HEK293T (cell line): ENCODE results near the gene IQCN.

Source experiments
- ARNT ChIP-seq: fragments of 450-650 bp; IDR thresholded peaks from 2 replicates; pipeline ENCODE4 v1.6.1; 2017; ENCODE audit warnings: mild to moderate bottlenecking
- BHLHE40 ChIP-seq: fragments of 450-650 bp; IDR thresholded peaks from 2 replicates; pipeline ENCODE4 v1.6.1; 2016; ENCODE audit warnings: mild to moderate bottlenecking, moderate library complexity, borderline replicate concordance
- CTBP1 ChIP-seq: fragments of 450-650 bp; IDR thresholded peaks from 2 replicates; pipeline ENCODE4 v1.6.1; 2016; ENCODE audit warnings: borderline replicate concordance
- ELF4 ChIP-seq: fragments of 450-650 bp; IDR thresholded peaks from 2 replicates; pipeline ENCODE4 v1.6.1; 2017; ENCODE audit warnings: antibody characterized with exemption
- FOXA1 ChIP-seq: fragments of 450-650 bp; IDR thresholded peaks from 2 replicates; pipeline ENCODE4 v1.6.1; 2016; ENCODE audit warnings: mild to moderate bottlenecking
- FOXK2 ChIP-seq: fragments of 450-650 bp; IDR thresholded peaks from 2 replicates; pipeline ENCODE4 v1.6.1; 2016; ENCODE audit warnings: mild to moderate bottlenecking
- FOXM1 ChIP-seq: fragments of 450-650 bp; IDR thresholded peaks from 2 replicates; pipeline ENCODE4 v1.6.1; 2017; ENCODE audit warnings: mild to moderate bottlenecking, borderline replicate concordance
- HDGF ChIP-seq: fragments of 450-650 bp; IDR thresholded peaks from 2 replicates; pipeline ENCODE4 v1.6.1; 2017; ENCODE audit warnings: antibody characterized with exemption, borderline replicate concordance
- L3MBTL2 ChIP-seq: fragments of 450-650 bp; conservative IDR thresholded peaks from 2 replicates; pipeline ENCODE4 v1.6.1; 2016; ENCODE audit warnings: mild to moderate bottlenecking
- LEF1 ChIP-seq: fragments of 450-650 bp; IDR thresholded peaks from 2 replicates; pipeline ENCODE4 v1.6.1; 2017; ENCODE audit warnings: mild to moderate bottlenecking, borderline replicate concordance
- SP1 ChIP-seq: fragments of 450-650 bp; IDR thresholded peaks from 2 replicates; pipeline ENCODE4 v1.6.1; 2017
- SUZ12 ChIP-seq: fragments of 450-650 bp; IDR thresholded peaks from 2 replicates; pipeline ENCODE4 v1.6.1; 2016; ENCODE audit warnings: mild to moderate bottlenecking
- TF ChIP-seq, protein P1 (sequence below): fragments of 450-650 bp; IDR thresholded peaks from 2 replicates; pipeline ENCODE4 v1.6.1; 2016

DNA sequence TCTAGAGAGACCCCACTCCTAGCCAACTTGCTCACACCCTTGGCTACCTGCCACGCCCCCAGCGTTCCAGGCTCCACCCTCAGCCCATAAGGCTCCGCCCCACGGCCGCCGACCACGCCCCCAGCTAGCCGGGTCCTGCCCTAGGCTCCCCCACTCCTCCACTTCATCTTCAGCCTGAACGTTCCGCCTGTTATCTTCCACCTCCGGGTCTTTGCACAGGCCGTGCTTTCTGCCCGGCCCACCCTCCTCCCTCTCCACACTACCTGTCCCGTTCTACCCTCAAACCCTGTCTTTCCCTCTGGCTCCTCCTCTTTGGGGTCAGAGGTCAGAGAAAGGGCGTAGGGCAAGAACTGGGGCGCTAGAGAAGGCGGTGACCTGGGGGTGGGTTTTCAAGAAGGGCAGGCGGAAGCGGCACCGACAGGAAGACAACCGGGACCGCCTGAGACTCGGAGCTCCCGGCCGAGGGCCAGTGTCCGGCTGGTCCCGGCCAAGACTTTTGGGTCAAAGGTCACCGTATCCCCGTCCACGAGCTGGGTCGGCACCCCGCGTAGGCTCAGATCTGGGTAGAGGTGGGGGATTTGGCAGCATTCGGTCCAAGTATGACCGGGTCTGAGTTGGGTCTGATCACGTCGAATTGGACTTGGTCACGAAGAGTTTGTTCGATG is 50.3 kb downstream of the IQCN start:
- TF ChIP-seq SUZ12 (no peak), HDGF (no peak), FOXM1 (no peak), SP1 (no peak), L3MBTL2 (peak; percentile 33; the same call in 1 of the 2 replicates), ARNT (no peak), FOXK2 (no peak), ELF4 (no peak), FOXA1 (no peak), LEF1 (no peak), BHLHE40 (no peak), CTBP1 (no peak)
- TF ChIP-seq, protein P1, sequence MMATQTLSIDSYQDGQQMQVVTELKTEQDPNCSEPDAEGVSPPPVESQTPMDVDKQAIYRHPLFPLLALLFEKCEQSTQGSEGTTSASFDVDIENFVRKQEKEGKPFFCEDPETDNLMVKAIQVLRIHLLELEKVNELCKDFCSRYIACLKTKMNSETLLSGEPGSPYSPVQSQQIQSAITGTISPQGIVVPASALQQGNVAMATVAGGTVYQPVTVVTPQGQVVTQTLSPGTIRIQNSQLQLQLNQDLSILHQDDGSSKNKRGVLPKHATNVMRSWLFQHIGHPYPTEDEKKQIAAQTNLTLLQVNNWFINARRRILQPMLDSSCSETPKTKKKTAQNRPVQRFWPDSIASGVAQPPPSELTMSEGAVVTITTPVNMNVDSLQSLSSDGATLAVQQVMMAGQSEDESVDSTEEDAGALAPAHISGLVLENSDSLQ = peak; percentile 32; the same call in 1 of the 2 replicates
